ENCODE measurements around the gene SCN2B.

The SCN2B gene

GRCh38 chr11:118212131-118212725, 35.8 kb upstream of the SCN2B start:
- no peaks in the 10 kb centered on the region for H3K36me3 ChIP-seq (ENCODE audit: control insufficient read depth in 2 of 2, insufficient read depth in 1 of 2, low read length in 2 of 2)
- ChIA-PET CTCF (interaction anchor here (1.0 to 4.7 kb wide), 5 partner anchors 10 to 141 kb away, joined by 4 to 31 read pairs (median 5); no protein-coding TSS in a partner anchor), POLR2A (no interaction called here)
- no peak overlapping the region for H3K27ac ChIP-seq (ENCODE audit: extremely low read depth, low read depth, low read length)
- no peak overlapping the region for H3K4me3 ChIP-seq (ENCODE audit: low read depth, low read length)
- no peaks in the 10 kb centered on the region for H3K9me3 ChIP-seq (ENCODE audit: control insufficient read depth, insufficient read depth, low read depth, low read length)
- no peaks in the 10 kb centered on the region for H3K4me1 ChIP-seq (ENCODE audit: control insufficient read depth, insufficient read depth, low read length)
- TF ChIP-seq HOXC10 (CRISPR knock-in tag; IDR thresholded peaks at IDR 0.05), result no peak
- TF ChIP-seq, protein P1, sequence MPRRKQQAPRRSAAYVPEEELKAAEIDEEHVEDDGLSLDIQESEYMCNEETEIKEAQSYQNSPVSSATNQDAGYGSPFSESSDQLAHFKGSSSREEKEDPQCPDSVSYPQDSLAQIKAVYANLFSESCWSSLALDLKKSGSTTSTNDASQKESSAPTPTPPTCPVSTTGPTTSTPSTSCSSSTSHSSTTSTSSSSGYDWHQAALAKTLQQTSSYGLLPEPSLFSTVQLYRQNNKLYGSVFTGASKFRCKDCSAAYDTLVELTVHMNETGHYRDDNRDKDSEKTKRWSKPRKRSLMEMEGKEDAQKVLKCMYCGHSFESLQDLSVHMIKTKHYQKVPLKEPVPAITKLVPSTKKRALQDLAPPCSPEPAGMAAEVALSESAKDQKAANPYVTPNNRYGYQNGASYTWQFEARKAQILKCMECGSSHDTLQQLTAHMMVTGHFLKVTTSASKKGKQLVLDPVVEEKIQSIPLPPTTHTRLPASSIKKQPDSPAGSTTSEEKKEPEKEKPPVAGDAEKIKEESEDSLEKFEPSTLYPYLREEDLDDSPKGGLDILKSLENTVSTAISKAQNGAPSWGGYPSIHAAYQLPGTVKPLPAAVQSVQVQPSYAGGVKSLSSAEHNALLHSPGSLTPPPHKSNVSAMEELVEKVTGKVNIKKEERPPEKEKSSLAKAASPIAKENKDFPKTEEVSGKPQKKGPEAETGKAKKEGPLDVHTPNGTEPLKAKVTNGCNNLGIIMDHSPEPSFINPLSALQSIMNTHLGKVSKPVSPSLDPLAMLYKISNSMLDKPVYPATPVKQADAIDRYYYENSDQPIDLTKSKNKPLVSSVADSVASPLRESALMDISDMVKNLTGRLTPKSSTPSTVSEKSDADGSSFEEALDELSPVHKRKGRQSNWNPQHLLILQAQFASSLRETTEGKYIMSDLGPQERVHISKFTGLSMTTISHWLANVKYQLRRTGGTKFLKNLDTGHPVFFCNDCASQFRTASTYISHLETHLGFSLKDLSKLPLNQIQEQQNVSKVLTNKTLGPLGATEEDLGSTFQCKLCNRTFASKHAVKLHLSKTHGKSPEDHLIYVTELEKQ (tag by site-specific recombination; IDR thresholded peaks at IDR 0.05; ENCODE audit: borderline replicate concordance), result no peak
- no peak for TF ChIP-seq KLF1 (tag by site-specific recombination; IDR thresholded peaks at IDR 0.05)
- TF ChIP-seq ZBTB1 (tag by site-specific recombination; IDR thresholded peaks at IDR 0.05), result no peak
- no peak for TF ChIP-seq ZFP37 (tag by site-specific recombination; IDR thresholded peaks at IDR 0.05)

- Histone ChIP-seq H3K4me1 (ENCODE audit: control insufficient read depth, insufficient read depth, low read length) (no peaks in the 10 kb centered on the region), H3K27ac (ENCODE audit: extremely low read depth, low read depth, low read length) (no peak overlapping the region), H3K36me3 (ENCODE audit: control insufficient read depth in 2 of 2, insufficient read depth in 1 of 2, low read length in 2 of 2) (no peaks in the 10 kb centered on the region), H3K9me3 (ENCODE audit: control insufficient read depth, insufficient read depth, low read depth, low read length) (no peaks in the 10 kb centered on the region), H3K4me3 (ENCODE audit: low read depth, low read length) (no peak overlapping the region)
- CTCF ChIA-PET, result interaction anchor here (1.0 to 4.5 kb wide), 2 partner anchors 11 to 13 kb away, joined by 5 to 31 read pairs; no protein-coding TSS in a partner anchor
- POLR2A ChIA-PET, result no interaction called here
- TF ChIP-seq, protein P2, sequence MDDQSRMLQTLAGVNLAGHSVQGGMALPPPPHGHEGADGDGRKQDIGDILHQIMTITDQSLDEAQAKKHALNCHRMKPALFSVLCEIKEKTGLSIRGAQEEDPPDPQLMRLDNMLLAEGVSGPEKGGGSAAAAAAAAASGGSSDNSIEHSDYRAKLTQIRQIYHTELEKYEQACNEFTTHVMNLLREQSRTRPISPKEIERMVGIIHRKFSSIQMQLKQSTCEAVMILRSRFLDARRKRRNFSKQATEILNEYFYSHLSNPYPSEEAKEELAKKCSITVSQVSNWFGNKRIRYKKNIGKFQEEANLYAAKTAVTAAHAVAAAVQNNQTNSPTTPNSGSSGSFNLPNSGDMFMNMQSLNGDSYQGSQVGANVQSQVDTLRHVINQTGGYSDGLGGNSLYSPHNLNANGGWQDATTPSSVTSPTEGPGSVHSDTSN (CRISPR knock-in tag; IDR thresholded peaks at IDR 0.05), result no peak
- TF ChIP-seq ZNF248 (tag by site-specific recombination; IDR thresholded peaks at IDR 0.05), result no peak
- TF ChIP-seq ZNF10 (tag by site-specific recombination; IDR thresholded peaks at IDR 0.05), result no peak
- TF ChIP-seq FEZF1 (tag by site-specific recombination; IDR thresholded peaks at IDR 0.05), result no peak
These were observed 34.6 kb upstream of the SCN2B start for GRCh38 chr11:118211006-118211405.

DNA sequence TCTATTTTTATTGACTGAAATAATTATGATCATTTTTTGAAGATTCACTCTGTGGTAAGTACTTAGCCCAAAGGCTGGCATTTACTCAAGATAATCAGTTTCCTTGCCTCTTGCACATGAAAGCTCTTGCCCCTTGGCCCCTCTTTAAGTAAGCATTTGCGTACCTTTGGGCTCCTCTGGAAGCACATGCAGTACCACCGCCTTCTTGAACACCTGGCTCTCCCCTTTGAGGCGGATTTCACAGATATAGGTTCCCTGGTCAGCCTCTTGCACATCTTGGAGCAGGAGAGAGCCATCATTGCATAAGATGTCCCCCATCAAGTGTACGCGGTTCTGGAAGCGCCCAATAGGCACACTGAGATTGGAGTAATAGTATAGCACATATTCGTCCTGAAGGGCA, 33.9 kb upstream of the SCN2B start:
- TF ChIP-seq ZNF747 (tag by site-specific recombination; IDR thresholded peaks at IDR 0.05) (no peak), ZNF529 (tag by site-specific recombination; IDR thresholded peaks at IDR 0.05; ENCODE audit: insufficient replicate concordance) (no peak), ZNF423 (tag by site-specific recombination; IDR thresholded peaks at IDR 0.05) (no peak), ZNF585B (tag by site-specific recombination; IDR thresholded peaks at IDR 0.05) (no peak), ZFP3 (tag by site-specific recombination; IDR thresholded peaks at IDR 0.05; ENCODE audit: low read depth) (no peak), ZFP69B (tag by site-specific recombination; IDR thresholded peaks at IDR 0.05) (no peak)
- H3K4me3 ChIP-seq (ENCODE audit: low read depth, low read length), result no peak overlapping the region
- H3K9me3 ChIP-seq (ENCODE audit: control insufficient read depth, insufficient read depth, low read depth, low read length), result no peaks in the 10 kb centered on the region
- POLR2A ChIA-PET, result no interaction called here
- CTCF ChIA-PET, result interaction anchor here (4.5 kb wide), 1 partner anchor 12 kb away, joined by 31 read pairs; no protein-coding TSS in a partner anchor
- H3K27ac ChIP-seq (ENCODE audit: extremely low read depth, low read depth, low read length), result no peak overlapping the region
- H3K36me3 ChIP-seq (ENCODE audit: control insufficient read depth in 2 of 2, insufficient read depth in 1 of 2, low read length in 2 of 2), result no peaks in the 10 kb centered on the region
- H3K4me1 ChIP-seq (ENCODE audit: control insufficient read depth, insufficient read depth, low read length), result no peaks in the 10 kb centered on the region

All from HEK293 (cell line).